ENCODE data around the gene SYT17.

- TF ChIP-seq CTCF (conservative IDR thresholded peaks at IDR 0.05; ENCODE audit: low read depth, low read length), result no peak
- TF ChIP-seq EZH2 (IDR thresholded peaks at IDR 0.05; ENCODE audit: low read length, unreplicated experiment), result no peak
- no peak for TF ChIP-seq EZH2phosphoT487 (IDR thresholded peaks at IDR 0.05; ENCODE audit: borderline replicate concordance, low read length)
These were observed 139.7 kb downstream of the SYT17 start for GRCh38 chr16:19307587-19308241.
